NT2/D1 (cell line): ENCODE data around the gene SVEP1.
"Not testable (repeated sequence)": the region's sequence is repeated elsewhere in the genome, so short reads cannot be mapped to it uniquely, and the experiment has no call there.

ENCODE experiments used
- DNase-seq: peaks from one replicate; pipeline ENCODE4 v3.0.0-alpha.2; 2011; ENCODE audit warnings: low read depth, low spot score
- H3K27me3 ChIP-seq: 2 replicates; pipeline ENCODE4 v1.6.0; 2011; ENCODE audit warnings: mild to moderate bottlenecking; ENCODE audit not compliant: insufficient read length, insufficient read depth
- H3K36me3 ChIP-seq: 2 replicates; pipeline ENCODE4 v1.6.1; 2011; ENCODE audit warnings: mild to moderate bottlenecking, low read length, mixed read lengths; ENCODE audit not compliant: insufficient read depth, insufficient read length
- H3K4me1 ChIP-seq: 2 replicates; pipeline ENCODE4 v1.5.1; 2011; ENCODE audit not compliant: insufficient read depth, insufficient read length
- H3K4me3 ChIP-seq: 2 replicates; pipeline ENCODE4 v1.5.1; 2011; ENCODE audit warnings: low read depth; ENCODE audit not compliant: insufficient read length
- H3K9ac ChIP-seq: 2 replicates; pipeline ENCODE4 v1.6.0; 2011; ENCODE audit warnings: low read depth; ENCODE audit not compliant: insufficient read length
- H3K9me3 ChIP-seq: 2 replicates; pipeline ENCODE4 v1.5.1; 2011; ENCODE audit warnings: mild to moderate bottlenecking, low read length; ENCODE audit not compliant: insufficient read depth
- SUZ12 ChIP-seq: IDR thresholded peaks from 2 replicates; pipeline ENCODE4 v1.6.1; 2011; ENCODE audit not compliant: insufficient read length, insufficient read depth; ENCODE audit errors: extremely low read depth
- YY1 ChIP-seq: IDR thresholded peaks from 2 replicates; pipeline ENCODE4 v1.6.1; 2011; ENCODE audit not compliant: insufficient read length, insufficient read depth
- ZNF274 ChIP-seq: IDR thresholded peaks from 2 replicates; pipeline ENCODE4 v1.6.1; 2011; ENCODE audit warnings: mild to moderate bottlenecking, low read depth, low read length

Gene SVEP1

GRCh38 chr9:110536822-110537221 is 42.7 kb downstream of the SVEP1 start:
- no peaks in the 10 kb centered on the region for H3K9me3 ChIP-seq
- H3K36me3 ChIP-seq, result no peaks in the 10 kb centered on the region
- no peaks in the 10 kb centered on the region for H3K4me1 ChIP-seq
- no peak for DNase-seq
- TF ChIP-seq ZNF274 (no peak), SUZ12 (no peak), YY1 (no peak)
- H3K4me3 ChIP-seq, result no peak overlapping the region
- no peaks in the 10 kb centered on the region for H3K27me3 ChIP-seq
- H3K9ac ChIP-seq, result no peak overlapping the region

DNA sequence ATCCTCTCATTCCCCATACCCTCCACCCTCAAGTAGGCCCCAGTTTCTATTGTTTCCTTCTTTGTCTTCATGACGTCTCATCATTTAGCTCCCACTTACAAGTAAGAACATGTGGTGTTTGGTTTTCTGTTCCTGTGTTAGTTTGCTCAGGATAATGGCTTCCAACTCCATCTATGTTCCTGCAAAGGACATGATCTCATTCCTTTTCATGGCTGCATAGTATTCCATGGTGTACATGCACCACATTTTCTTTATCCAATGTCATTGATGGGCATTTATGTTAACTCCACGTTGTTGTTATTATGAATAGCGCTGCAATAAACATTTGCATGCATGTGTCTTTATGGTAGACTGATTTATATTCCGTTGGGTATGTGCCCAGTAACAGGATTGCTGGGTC is 45.4 kb downstream of the SVEP1 start:
- DNase-seq, H3K9me3 ChIP-seq, H3K9ac ChIP-seq, H3K4me1 ChIP-seq, H3K4me3 ChIP-seq, H3K36me3 ChIP-seq, H3K27me3 ChIP-seq: not testable (repeated sequence)

GRCh38 chr9:110532908-110533665 is 46.5 kb downstream of the SVEP1 start:
- no peak overlapping the region for H3K9ac ChIP-seq
- no peaks in the 10 kb centered on the region for H3K9me3 ChIP-seq
- H3K4me3 ChIP-seq, result no peak overlapping the region
- H3K27me3 ChIP-seq, result no peaks in the 10 kb centered on the region
- H3K36me3 ChIP-seq, result no peaks in the 10 kb centered on the region
- TF ChIP-seq YY1, result no peak
- TF ChIP-seq SUZ12, result no peak
- no peak for TF ChIP-seq ZNF274
- DNase-seq, result no peak
- no peaks in the 10 kb centered on the region for H3K4me1 ChIP-seq

DNA sequence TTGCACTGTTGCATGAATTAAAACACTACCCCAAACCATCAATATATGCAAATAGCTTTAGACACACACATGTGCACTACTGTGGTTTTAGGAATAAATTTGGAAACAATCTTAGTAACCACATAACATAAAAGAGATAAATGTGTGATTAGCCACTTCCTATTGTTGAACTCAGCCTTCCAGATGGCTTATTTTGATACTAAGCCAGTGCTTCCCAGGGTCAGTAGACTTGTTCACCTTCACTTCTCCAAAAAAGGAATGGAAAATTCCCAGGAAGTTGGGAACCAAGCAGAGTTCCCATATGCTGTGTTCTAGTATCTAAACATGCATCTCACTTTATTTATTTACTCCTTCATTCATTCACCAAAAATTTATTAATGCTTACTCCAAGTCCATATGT is 47.8 kb downstream of the SVEP1 start:
- no peak for DNase-seq

DNA sequence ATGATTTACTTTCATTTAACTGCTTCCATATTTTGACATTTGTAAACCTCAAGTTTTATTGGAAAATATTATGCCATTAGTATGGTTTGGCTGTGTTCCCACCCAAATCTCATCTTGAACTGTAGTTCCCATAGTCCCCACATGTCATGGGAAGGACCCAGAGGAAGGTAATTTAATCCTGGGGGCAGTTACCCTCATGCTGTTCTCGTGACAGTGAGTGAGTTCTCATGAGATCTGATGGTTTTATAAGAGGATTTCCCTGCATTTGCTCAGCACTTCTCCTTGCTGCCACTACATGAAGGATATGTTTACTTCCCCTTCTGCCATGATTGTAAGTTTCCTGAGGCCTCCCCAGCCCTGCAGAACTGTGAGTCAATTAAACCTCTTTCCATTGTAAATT is 48.3 kb downstream of the SVEP1 start:
- not testable (repeated sequence) for H3K4me1 ChIP-seq, H3K9me3 ChIP-seq, H3K9ac ChIP-seq, H3K27me3 ChIP-seq, DNase-seq, H3K4me3 ChIP-seq, H3K36me3 ChIP-seq

More for the DNA sequence above, 47.8 kb downstream of the SVEP1 start:
- Histone ChIP-seq H3K9me3 (no peaks in the 10 kb centered on the region), H3K9ac (no peak overlapping the region), H3K4me1 (no peaks in the 10 kb centered on the region), H3K4me3 (no peak overlapping the region), H3K27me3 (no peaks in the 10 kb centered on the region), H3K36me3 (no peaks in the 10 kb centered on the region)
- no peak for TF ChIP-seq ZNF274
- TF ChIP-seq YY1, result no peak
- no peak for TF ChIP-seq SUZ12

- no peak for TF ChIP-seq SUZ12
- no peak for TF ChIP-seq ZNF274
- TF ChIP-seq YY1, result no peak
- H3K4me3 ChIP-seq, result no peak overlapping the region
- no peaks in the 10 kb centered on the region for H3K27me3 ChIP-seq
- no peaks in the 10 kb centered on the region for H3K36me3 ChIP-seq
- no peaks in the 10 kb centered on the region for H3K9me3 ChIP-seq
- H3K9ac ChIP-seq, result no peak overlapping the region
- no peak for DNase-seq
- no peaks in the 10 kb centered on the region for H3K4me1 ChIP-seq
Observed at GRCh38 chr9:110528645-110529044, 50.9 kb downstream of the SVEP1 start.

- Histone ChIP-seq H3K27me3 (no peaks in the 10 kb centered on the region), H3K9me3 (no peaks in the 10 kb centered on the region), H3K9ac (no peak overlapping the region), H3K4me1 (no peaks in the 10 kb centered on the region), H3K4me3 (no peak overlapping the region), H3K36me3 (no peaks in the 10 kb centered on the region)
- no peak for DNase-seq
- TF ChIP-seq ZNF274 (no peak), SUZ12 (no peak), YY1 (no peak)
Observed at GRCh38 chr9:110526426-110526825, 53.1 kb downstream of the SVEP1 start.

DNA sequence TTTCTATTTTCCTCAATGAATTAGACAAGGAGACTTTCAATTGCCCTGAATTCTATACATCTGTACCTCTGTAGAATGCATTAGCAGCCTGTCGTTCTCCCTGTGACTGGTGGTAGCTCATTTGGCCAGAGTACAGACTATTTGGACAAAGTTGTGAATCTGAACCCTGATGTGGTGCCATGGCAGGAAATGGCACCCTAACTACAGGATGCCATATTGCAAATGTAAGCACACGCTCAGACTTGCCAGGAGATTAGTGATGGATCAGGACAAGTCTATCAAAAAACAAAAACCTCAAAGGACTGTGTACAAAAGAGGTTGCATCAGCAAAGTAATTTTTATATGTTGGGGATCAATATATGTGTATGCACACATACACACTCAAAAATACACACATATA is 58.3 kb downstream of the SVEP1 start:
- Histone ChIP-seq H3K4me3 (no peak overlapping the region), H3K36me3 (no peaks in the 10 kb centered on the region), H3K9ac (no peak overlapping the region), H3K27me3 (no peaks in the 10 kb centered on the region), H3K4me1 (no peaks in the 10 kb centered on the region), H3K9me3 (no peaks in the 10 kb centered on the region)
- no peak for DNase-seq
- TF ChIP-seq SUZ12 (no peak), ZNF274 (no peak), YY1 (no peak)
